ENCODE results near the gene KY.

DNA sequence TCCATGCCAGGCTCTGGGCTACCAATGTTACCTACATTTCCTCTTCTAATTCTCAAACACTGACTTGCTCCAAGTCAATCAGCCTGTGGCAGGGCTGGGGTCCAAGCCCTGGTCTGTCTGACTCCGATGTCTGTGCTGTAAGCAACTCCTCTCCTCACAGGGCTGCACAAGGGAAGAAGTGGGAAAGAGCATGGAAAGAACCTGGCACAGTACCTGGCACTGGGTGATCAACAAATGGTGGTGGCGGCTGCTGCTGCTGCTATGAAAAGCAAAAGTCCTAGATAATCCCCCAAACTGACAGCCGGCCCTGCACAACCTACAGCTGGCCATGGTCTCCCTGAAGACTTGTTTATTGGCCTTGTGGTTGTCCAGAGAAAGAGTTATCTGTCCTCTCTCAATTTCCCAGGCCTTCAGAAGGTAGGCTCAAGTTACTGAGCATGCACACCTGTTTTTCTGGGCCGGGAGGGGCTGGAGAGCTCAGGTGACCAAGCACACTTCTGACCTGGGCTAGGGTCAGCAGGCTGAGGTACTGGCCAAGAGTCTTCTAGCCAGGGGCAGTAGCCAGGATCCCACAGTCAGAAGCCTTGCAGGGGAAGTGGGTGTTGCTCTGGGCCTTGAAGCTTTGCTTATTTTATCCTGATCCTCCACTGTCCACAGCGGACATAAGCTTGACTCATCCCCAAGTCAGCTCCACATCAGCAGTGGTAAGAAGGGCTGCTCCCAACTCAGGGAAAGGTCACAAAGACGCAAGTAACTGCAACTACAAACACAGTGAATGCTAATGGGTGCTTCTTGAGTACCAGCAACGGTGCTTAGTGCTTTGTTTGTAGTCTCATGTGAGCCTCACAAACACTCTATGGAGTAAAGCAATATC, 35.3 kb upstream of the KY start:
- no peak for TF ChIP-seq CTCF (IDR thresholded peaks at IDR 0.05; ENCODE audit: poor library complexity, severe bottlenecking)
- TF ChIP-seq EZH2 (IDR thresholded peaks at IDR 0.05; ENCODE audit: borderline replicate concordance, insufficient read depth, low read length, poor library complexity, severe bottlenecking), result no peak
- no peak for TF ChIP-seq RAD21 (conservative IDR thresholded peaks at IDR 0.05)
- TF ChIP-seq, protein P1, sequence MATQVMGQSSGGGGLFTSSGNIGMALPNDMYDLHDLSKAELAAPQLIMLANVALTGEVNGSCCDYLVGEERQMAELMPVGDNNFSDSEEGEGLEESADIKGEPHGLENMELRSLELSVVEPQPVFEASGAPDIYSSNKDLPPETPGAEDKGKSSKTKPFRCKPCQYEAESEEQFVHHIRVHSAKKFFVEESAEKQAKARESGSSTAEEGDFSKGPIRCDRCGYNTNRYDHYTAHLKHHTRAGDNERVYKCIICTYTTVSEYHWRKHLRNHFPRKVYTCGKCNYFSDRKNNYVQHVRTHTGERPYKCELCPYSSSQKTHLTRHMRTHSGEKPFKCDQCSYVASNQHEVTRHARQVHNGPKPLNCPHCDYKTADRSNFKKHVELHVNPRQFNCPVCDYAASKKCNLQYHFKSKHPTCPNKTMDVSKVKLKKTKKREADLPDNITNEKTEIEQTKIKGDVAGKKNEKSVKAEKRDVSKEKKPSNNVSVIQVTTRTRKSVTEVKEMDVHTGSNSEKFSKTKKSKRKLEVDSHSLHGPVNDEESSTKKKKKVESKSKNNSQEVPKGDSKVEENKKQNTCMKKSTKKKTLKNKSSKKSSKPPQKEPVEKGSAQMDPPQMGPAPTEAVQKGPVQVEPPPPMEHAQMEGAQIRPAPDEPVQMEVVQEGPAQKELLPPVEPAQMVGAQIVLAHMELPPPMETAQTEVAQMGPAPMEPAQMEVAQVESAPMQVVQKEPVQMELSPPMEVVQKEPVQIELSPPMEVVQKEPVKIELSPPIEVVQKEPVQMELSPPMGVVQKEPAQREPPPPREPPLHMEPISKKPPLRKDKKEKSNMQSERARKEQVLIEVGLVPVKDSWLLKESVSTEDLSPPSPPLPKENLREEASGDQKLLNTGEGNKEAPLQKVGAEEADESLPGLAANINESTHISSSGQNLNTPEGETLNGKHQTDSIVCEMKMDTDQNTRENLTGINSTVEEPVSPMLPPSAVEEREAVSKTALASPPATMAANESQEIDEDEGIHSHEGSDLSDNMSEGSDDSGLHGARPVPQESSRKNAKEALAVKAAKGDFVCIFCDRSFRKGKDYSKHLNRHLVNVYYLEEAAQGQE (IDR thresholded peaks at IDR 0.05; ENCODE audit: borderline replicate concordance), result no peak
- no peak for TF ChIP-seq SMC3 (conservative IDR thresholded peaks at IDR 0.05; ENCODE audit: poor library complexity)
- TF ChIP-seq EP300 (conservative IDR thresholded peaks at IDR 0.05; ENCODE audit: poor library complexity, severe bottlenecking), result no peak
- no peak for TF ChIP-seq POLR2AphosphoS5 (IDR thresholded peaks at IDR 0.05)
- TF ChIP-seq TAF1 (IDR thresholded peaks at IDR 0.05; ENCODE audit: low read depth), result no peak
